Left ventricle myocardium inferior (tissue), 1 donor: ENCODE results near the gene RAC2. TPM values are rescaled to one million over a fixed set of nuclear protein-coding genes. Genes with fewer than 3 reads are reported as not detected.

ENCODE experiments used
- DNase-seq: peaks from one replicate; pipeline ENCODE4 v3.0.0-alpha.2; 2020
- H3K27ac ChIP-seq: fragments of 200-600 bp; replicated peaks from 2 replicates; pipeline ENCODE4 v1.8.0; 2021
- H3K27me3 ChIP-seq: fragments of 200-600 bp; 2 replicates; pipeline ENCODE4 v1.8.0; 2021; ENCODE audit warnings: low read depth
- H3K36me3 ChIP-seq: fragments of 200-600 bp; 2 replicates; pipeline ENCODE4 v1.8.0; 2021
- H3K4me1 ChIP-seq: fragments of 200-600 bp; 2 replicates; pipeline ENCODE4 v1.8.0; 2021
- H3K4me3 ChIP-seq: fragments of 200-600 bp; 2 replicates; pipeline ENCODE4 v1.8.0; 2021; ENCODE audit warnings: mild to moderate bottlenecking, moderate library complexity
- H3K9me3 ChIP-seq: fragments of 200-600 bp; replicated peaks from 2 replicates; pipeline ENCODE4 v1.8.0; 2021
- intact Hi-C: fragments of 100-400 bp; cut with micrococcal nuclease; formaldehyde crosslinking; loops from one replicate; pipeline ENCODE4 v1.11.0; 2022
- total RNA-seq: library from RNA; stranded (reverse); fragmentation: NEBNext Ultra II Directional; extraction: Animal tissue kit (Norgen Biotek cat#: 25700); gene quantifications from one replicate; pipeline ENCODE4 v1.2.1, GENCODE V29; 2021
- TF ChIP-seq, protein P1 (sequence below): fragments of 200-600 bp; IDR thresholded peaks from 2 replicates; pipeline ENCODE4 v1.8.0; 2021; ENCODE audit warnings: antibody characterized with exemption, mild to moderate bottlenecking, borderline replicate concordance
- donor health status: DM: no; HTN: yes; CAD: no; lungs with severe emphysema.

The RAC2 gene
- total RNA-seq, 1 donor from 2014 or later: 1.8 TPM

DNA sequence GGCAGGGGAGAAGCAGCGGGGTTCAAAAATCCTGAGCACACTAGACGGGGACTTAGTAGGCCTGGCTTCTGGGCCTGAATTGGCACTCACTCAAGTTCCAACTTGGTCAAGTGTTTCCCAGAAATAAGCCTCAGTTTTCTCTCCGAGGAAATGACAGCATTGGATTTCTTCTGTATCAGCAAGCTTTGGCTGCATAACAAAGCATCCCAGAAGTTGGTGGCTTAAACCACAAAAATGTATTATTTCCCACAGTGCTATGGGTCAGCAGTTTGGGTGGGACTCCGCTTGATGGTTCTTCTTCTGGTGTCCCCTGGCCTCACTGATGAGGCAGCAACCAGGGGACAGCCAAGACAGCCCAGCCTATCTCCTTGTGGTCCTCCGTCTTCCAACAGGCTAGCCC lies 36.6 kb upstream of the RAC2 start:
- intact Hi-C loops: no loop called here
- Histone ChIP-seq H3K4me3 (no peak overlapping the region), H3K9me3 (no peaks in the 10 kb centered on the region), H3K27me3 (peaks cover 94% of the 10 kb centered on the region), H3K36me3 (no peaks in the 10 kb centered on the region), H3K27ac (no peak overlapping the region), H3K4me1 (peaks cover 11% of the 10 kb centered on the region)
- TF ChIP-seq, protein P1, sequence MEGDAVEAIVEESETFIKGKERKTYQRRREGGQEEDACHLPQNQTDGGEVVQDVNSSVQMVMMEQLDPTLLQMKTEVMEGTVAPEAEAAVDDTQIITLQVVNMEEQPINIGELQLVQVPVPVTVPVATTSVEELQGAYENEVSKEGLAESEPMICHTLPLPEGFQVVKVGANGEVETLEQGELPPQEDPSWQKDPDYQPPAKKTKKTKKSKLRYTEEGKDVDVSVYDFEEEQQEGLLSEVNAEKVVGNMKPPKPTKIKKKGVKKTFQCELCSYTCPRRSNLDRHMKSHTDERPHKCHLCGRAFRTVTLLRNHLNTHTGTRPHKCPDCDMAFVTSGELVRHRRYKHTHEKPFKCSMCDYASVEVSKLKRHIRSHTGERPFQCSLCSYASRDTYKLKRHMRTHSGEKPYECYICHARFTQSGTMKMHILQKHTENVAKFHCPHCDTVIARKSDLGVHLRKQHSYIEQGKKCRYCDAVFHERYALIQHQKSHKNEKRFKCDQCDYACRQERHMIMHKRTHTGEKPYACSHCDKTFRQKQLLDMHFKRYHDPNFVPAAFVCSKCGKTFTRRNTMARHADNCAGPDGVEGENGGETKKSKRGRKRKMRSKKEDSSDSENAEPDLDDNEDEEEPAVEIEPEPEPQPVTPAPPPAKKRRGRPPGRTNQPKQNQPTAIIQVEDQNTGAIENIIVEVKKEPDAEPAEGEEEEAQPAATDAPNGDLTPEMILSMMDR: no peak
- no peak for DNase-seq

DNA sequence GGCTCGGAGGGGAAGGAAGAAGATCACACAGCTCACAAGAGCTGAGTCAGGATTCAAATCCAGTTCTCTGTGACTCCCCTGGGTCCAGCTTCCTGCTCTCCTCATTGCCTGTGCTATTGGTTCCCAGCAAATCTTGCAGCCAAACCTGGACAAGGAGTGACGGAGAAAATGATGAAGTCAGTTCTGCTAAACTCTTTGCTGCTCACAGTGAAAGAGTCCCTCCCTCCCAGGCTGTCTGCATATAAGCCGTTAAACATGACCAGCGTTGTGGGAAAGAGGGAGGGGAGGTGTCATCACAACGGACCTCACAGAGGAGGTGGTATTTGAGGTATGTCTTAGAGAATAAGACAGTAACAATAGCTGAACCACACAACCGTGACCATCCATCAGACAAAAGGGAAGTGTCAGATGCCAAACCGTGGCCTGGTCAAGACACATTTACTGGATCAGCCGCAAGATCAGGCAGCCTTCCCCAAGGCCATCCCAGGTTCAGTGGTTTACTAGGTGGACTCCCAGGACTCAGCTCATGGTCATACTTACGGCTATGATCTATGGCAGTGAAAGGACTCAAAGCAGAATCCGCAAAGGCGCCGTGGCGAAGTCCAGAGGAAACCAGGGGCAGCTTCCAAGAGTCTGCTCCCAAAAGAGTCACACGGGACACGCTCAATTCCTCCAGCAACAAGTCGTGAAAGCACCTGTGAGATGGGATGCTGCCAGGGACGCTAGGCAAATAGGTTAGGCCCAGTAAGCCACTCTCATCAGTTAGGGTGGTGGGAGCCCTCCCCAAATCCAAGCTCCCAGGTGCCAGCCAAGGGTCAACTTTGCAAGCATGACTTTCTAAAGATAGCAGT lies 35.5 kb upstream of the RAC2 start:
- no peak overlapping the region for H3K27ac ChIP-seq
- no peak for DNase-seq
- intact Hi-C loops: no loop called here
- H3K4me1 ChIP-seq: peaks cover 7% of the 10 kb centered on the region
- H3K9me3 ChIP-seq: no peaks in the 10 kb centered on the region
- no peak overlapping the region for H3K4me3 ChIP-seq
- H3K27me3 ChIP-seq: peaks cover 94% of the 10 kb centered on the region
- TF ChIP-seq, protein P1: no peak
- no peaks in the 10 kb centered on the region for H3K36me3 ChIP-seq

DNA sequence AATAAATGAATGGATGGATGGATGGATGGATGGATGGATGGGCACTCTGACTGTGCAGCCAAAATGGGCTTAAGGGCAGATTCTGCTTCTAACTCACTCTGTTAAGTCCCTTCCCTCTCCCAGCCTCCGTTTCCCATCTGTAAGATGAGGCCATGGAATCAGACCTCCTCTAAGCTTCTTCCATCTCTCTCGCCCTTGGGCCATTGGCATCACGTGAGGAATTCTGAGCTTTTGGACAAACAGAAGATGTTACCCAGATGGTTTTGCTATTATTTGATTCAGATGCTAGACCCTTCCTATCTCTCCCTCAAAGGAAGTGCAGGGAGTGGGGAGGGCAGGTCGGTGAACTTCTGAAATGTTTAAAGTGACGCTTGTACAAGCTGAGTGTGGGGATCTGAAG lies 34.2 kb upstream of the RAC2 start:
- Histone ChIP-seq H3K4me3 (no peak overlapping the region), H3K4me1 (no peaks in the 10 kb centered on the region), H3K27me3 (peaks cover 94% of the 10 kb centered on the region), H3K27ac (no peak overlapping the region), H3K36me3 (no peaks in the 10 kb centered on the region), H3K9me3 (no peaks in the 10 kb centered on the region)
- TF ChIP-seq, protein P1: no peak
- no peak for DNase-seq
- intact Hi-C loops: no loop called here

DNA sequence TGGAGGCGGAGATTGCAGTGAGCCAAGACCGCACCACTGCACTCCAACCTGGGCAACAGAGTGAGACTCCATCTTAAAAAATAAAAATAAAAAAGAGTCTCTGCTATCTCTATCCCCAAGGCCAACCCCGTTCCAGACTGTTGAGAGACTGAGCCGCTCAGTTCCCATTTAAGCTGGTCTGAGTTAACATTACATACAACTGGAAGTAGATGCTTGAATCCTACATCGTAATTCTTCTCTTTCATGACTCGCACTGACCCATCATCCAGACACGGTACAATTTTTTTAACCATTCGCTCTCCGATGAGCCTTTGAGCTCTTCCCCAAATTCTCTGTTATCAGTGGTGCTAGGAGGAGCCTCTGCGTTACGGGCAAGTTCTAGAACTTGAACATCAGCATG lies 33.3 kb upstream of the RAC2 start:
- DNase-seq: no peak
- no peak overlapping the region for H3K27ac ChIP-seq
- TF ChIP-seq, protein P1: no peak
- H3K4me1 ChIP-seq: no peaks in the 10 kb centered on the region
- intact Hi-C loops: no loop called here
- peaks cover 95% of the 10 kb centered on the region for H3K27me3 ChIP-seq
- no peaks in the 10 kb centered on the region for H3K36me3 ChIP-seq
- no peaks in the 10 kb centered on the region for H3K9me3 ChIP-seq
- no peak overlapping the region for H3K4me3 ChIP-seq

DNA sequence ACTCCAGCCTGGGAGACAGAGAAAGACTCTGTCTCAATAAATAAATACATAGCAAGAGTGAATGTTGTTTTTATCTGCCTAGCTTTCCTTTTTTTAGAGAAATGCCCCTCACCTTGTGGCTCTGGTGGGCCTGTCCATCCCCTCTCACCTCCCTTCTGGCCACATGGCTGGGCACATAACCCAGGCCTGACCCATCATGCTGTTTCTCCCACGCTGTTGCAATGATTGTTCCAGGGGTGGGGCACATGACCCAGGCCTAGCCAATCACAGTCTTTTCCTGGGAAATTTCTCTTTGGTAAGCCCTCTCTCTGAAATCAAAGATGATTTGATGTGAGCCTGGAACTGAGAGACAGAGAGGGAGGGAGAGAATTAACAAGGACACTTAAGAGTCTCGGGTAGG lies 32.7 kb upstream of the RAC2 start:
- Histone ChIP-seq H3K36me3 (no peaks in the 10 kb centered on the region), H3K9me3 (no peaks in the 10 kb centered on the region), H3K27me3 (peaks cover 95% of the 10 kb centered on the region), H3K4me3 (no peak overlapping the region), H3K27ac (no peak overlapping the region), H3K4me1 (no peaks in the 10 kb centered on the region)
- intact Hi-C loops: no loop called here
- TF ChIP-seq, protein P1: no peak
- DNase-seq: no peak
